HEK293 (cell line): Measurements from ENCODE around the gene PDE4B.

Experiments
- CTCF ChIA-PET: fragments of 350-600 bp; formaldehyde crosslinking; extraction: SDS; loops from one replicate; lab custom pipeline; 2021; ENCODE audit warnings: antibody characterized with exemption; lab: Yijun Ruan, JAX
- POLR2A ChIA-PET: fragments of 300-600 bp; formaldehyde crosslinking; extraction: SDS; loops from one replicate; lab custom pipeline; 2020; ENCODE audit warnings: antibody characterized with exemption, inconsistent platforms; lab: Yijun Ruan, JAX
- H3K27ac ChIP-seq: fragments of 200-500 bp; sonication (Bioruptor generic); 2 replicates; pipeline ENCODE4 v1.5.1; 2014; ENCODE audit warnings: low read depth, low read length, control low read depth, inconsistent platforms; ENCODE audit errors: extremely low read depth
- H3K36me3 ChIP-seq, 2 experiments: fragments of 200-500 bp in 1 of 2; sonication (Bioruptor generic) in 1 of 2; 1 replicate in 1 of 2; 2 replicates in 1 of 2; pipeline ENCODE4 v1.5.1; 2014 to 2017; ENCODE audit warnings: inconsistent platforms in 2 of 2, low read length in 2 of 2; ENCODE audit not compliant: control insufficient read depth in 2 of 2, insufficient read depth in 1 of 2
- H3K4me1 ChIP-seq: fragments of 200-500 bp; sonication (Bioruptor generic); 2 replicates; pipeline ENCODE4 v1.5.1; 2014; ENCODE audit warnings: mild to moderate bottlenecking, low read length, inconsistent platforms; ENCODE audit not compliant: control insufficient read depth, insufficient read depth
- H3K4me3 ChIP-seq: 2 replicates; pipeline ENCODE4 v1.5.1; 2011; ENCODE audit warnings: low read depth, mild to moderate bottlenecking, control low read depth, low read length, moderate library complexity
- H3K9me3 ChIP-seq: fragments of 200-500 bp; sonication (Bioruptor generic); 2 replicates; pipeline ENCODE4 v1.5.1; 2014; ENCODE audit warnings: low read depth, low read length, inconsistent platforms; ENCODE audit not compliant: control insufficient read depth, insufficient read depth
- AEBP2 ChIP-seq: fragments of 450-650 bp; formaldehyde crosslinking; IDR thresholded peaks from 2 replicates; pipeline ENCODE4 v1.5.1; 2016; ENCODE audit warnings: missing biosample characterization, missing genetic modification characterization, borderline replicate concordance
- IKZF3 ChIP-seq: fragments of 450-650 bp; IDR thresholded peaks from 2 replicates; pipeline ENCODE4 v1.5.0; 2018; ENCODE audit warnings: missing biosample characterization, mild to moderate bottlenecking, missing genetic modification characterization, moderate library complexity
- KLF7 ChIP-seq: fragments of 450-650 bp; formaldehyde crosslinking; IDR thresholded peaks from 2 replicates; pipeline ENCODE4 v1.5.1; 2016; ENCODE audit warnings: missing biosample characterization, missing genetic modification characterization, borderline replicate concordance
- PRDM1 ChIP-seq: fragments of 450-650 bp; formaldehyde crosslinking; IDR thresholded peaks from 2 replicates; pipeline ENCODE4; 2016; ENCODE audit warnings: missing biosample characterization, missing genetic modification characterization
- PRDM4 ChIP-seq: fragments of 450-650 bp; formaldehyde crosslinking; IDR thresholded peaks from 2 replicates; pipeline ENCODE4 v1.5.1; 2017; ENCODE audit warnings: missing biosample characterization, missing genetic modification characterization
- YY1 ChIP-seq: fragments of 450-650 bp; formaldehyde crosslinking; IDR thresholded peaks from 2 replicates; pipeline ENCODE4 v1.5.1; 2018; ENCODE audit warnings: missing biosample characterization, missing genetic modification characterization
- ZBTB44 ChIP-seq: fragments of 450-650 bp; IDR thresholded peaks from 2 replicates; pipeline ENCODE4 v1.5.1; 2018; ENCODE audit warnings: missing biosample characterization, mild to moderate bottlenecking, missing genetic modification characterization
- ZFP69B ChIP-seq: fragments of 450-650 bp; formaldehyde crosslinking; IDR thresholded peaks from 2 replicates; pipeline ENCODE4 v1.5.1; 2016; ENCODE audit warnings: missing biosample characterization, missing genetic modification characterization
- ZNF138 ChIP-seq: fragments of 450-650 bp; formaldehyde crosslinking; IDR thresholded peaks from 2 replicates; pipeline ENCODE4 v1.5.1; 2016; ENCODE audit warnings: missing biosample characterization, missing genetic modification characterization, borderline replicate concordance
- ZNF239 ChIP-seq: fragments of 450-650 bp; formaldehyde crosslinking; IDR thresholded peaks from 2 replicates; pipeline ENCODE4 v1.5.1; 2016; ENCODE audit warnings: missing biosample characterization, missing genetic modification characterization
- ZNF302 ChIP-seq: fragments of 450-650 bp; formaldehyde crosslinking; IDR thresholded peaks from 2 replicates; pipeline ENCODE4 v1.5.1; 2016; ENCODE audit warnings: missing biosample characterization, missing genetic modification characterization, low read depth
- ZNF350 ChIP-seq: fragments of 450-650 bp; formaldehyde crosslinking; IDR thresholded peaks from 2 replicates; pipeline ENCODE4 v1.5.0; 2017; ENCODE audit warnings: missing biosample characterization, mild to moderate bottlenecking, missing genetic modification characterization
- ZNF354C ChIP-seq: fragments of 450-650 bp; formaldehyde crosslinking; IDR thresholded peaks from 2 replicates; pipeline ENCODE4 v1.5.1; 2016; ENCODE audit warnings: missing biosample characterization, missing genetic modification characterization, low read depth, borderline replicate concordance
- ZNF48 ChIP-seq: fragments of 450-650 bp; formaldehyde crosslinking; IDR thresholded peaks from 2 replicates; pipeline ENCODE4 v1.5.1; 2016; ENCODE audit warnings: missing biosample characterization, missing genetic modification characterization
- ZNF510 ChIP-seq: fragments of 450-650 bp; formaldehyde crosslinking; IDR thresholded peaks from 2 replicates; pipeline ENCODE4 v1.5.1; 2018; ENCODE audit warnings: mild to moderate bottlenecking, missing genetic modification characterization, missing biosample characterization; ENCODE audit not compliant: insufficient replicate concordance
- ZNF521 ChIP-seq: fragments of 450-650 bp; formaldehyde crosslinking; IDR thresholded peaks from 2 replicates; pipeline ENCODE4 v1.5.1; 2017; ENCODE audit warnings: missing biosample characterization, mild to moderate bottlenecking, missing genetic modification characterization
- ZNF692 ChIP-seq: fragments of 450-650 bp; formaldehyde crosslinking; IDR thresholded peaks from 2 replicates; pipeline ENCODE4 v1.5.1; 2016; ENCODE audit warnings: missing biosample characterization, missing genetic modification characterization
- ZNF704 ChIP-seq: fragments of 450-650 bp; formaldehyde crosslinking; IDR thresholded peaks from 2 replicates; pipeline ENCODE4 v1.5.1; 2016; ENCODE audit warnings: missing biosample characterization, missing genetic modification characterization
- ZSCAN30 ChIP-seq: fragments of 450-650 bp; IDR thresholded peaks from 2 replicates; pipeline ENCODE4 v1.5.1; 2018; ENCODE audit warnings: missing biosample characterization, mild to moderate bottlenecking, missing genetic modification characterization, moderate library complexity
- ZSCAN4 ChIP-seq: fragments of 450-650 bp; formaldehyde crosslinking; IDR thresholded peaks from 2 replicates; pipeline ENCODE4 v1.5.1; 2017; ENCODE audit warnings: missing biosample characterization, missing genetic modification characterization

PDE4B gene

GRCh38 chr1:66323958-66324625 is 531.4 kb downstream of the PDE4B start:
- ChIA-PET CTCF (no interaction called here), POLR2A (no interaction called here)
- Histone ChIP-seq H3K9me3 (no peaks in the 10 kb centered on the region), H3K4me1 (no peaks in the 10 kb centered on the region), H3K27ac (no peak overlapping the region), H3K4me3 (no peak overlapping the region), H3K36me3 (no peaks in the 10 kb centered on the region)
- TF ChIP-seq ZNF510 (tag by site-specific recombination) (no peak), ZNF692 (tag by site-specific recombination) (no peak), AEBP2 (tag by site-specific recombination) (no peak), KLF7 (tag by site-specific recombination) (no peak), ZBTB44 (tag by site-specific recombination) (no peak), ZNF239 (tag by site-specific recombination) (no peak)
- TF ChIP-seq, all 188 proteins: peak for 0

- Histone ChIP-seq H3K9me3 (no peaks in the 10 kb centered on the region), H3K4me3 (no peak overlapping the region), H3K4me1 (no peaks in the 10 kb centered on the region), H3K27ac (no peak overlapping the region), H3K36me3 (no peaks in the 10 kb centered on the region)
- CTCF ChIA-PET: interaction anchor here (0.5 to 0.7 kb wide), 2 partner anchors 1094 to 1979 kb away, joined by 3 to 5 read pairs; no protein-coding TSS in a partner anchor
- POLR2A ChIA-PET: no interaction called here
- no peak for TF ChIP-seq ZSCAN30 (tag by site-specific recombination)
- TF ChIP-seq ZSCAN4 (tag by site-specific recombination): no peak
- no peak for TF ChIP-seq ZNF138 (tag by site-specific recombination)
- TF ChIP-seq ZNF48: no peak
- TF ChIP-seq YY1 (tag by site-specific recombination): no peak
- TF ChIP-seq PRDM1: no peak
- no peak for TF ChIP-seq ZNF521 (tag by site-specific recombination)
- TF ChIP-seq PRDM4 (tag by site-specific recombination): no peak
- no peak for TF ChIP-seq ZNF350
- TF ChIP-seq ZNF302 (tag by site-specific recombination): no peak
- no peak for TF ChIP-seq ZFP69B (tag by site-specific recombination)
- TF ChIP-seq ZNF704 (tag by site-specific recombination): no peak
- TF ChIP-seq IKZF3 (tag by site-specific recombination): no peak
- TF ChIP-seq ZNF354C (tag by site-specific recombination): no peak
Observed at GRCh38 chr1:66325594-66326380, 533.1 kb downstream of the PDE4B start.
